Stimulated activated CD4-positive, alpha-beta T cell treated with anti-CD3 and anti-CD28 coated beads, TNF-alpha, amount 100 ng/mL, for 48 hours (primary cell): Measurements from ENCODE around the gene CACNA2D4.
A peak's percentile ranks its signal among the peaks of the same experiment; 100 is the strongest.
"Not testable (repeated sequence)": the region's sequence is repeated elsewhere in the genome, so short reads cannot be mapped to it uniquely, and the experiment has no call there.

Experiments used
- DNase-seq, 3 donors: peaks; one replicate each; pipeline ENCODE4 v3.0.0-alpha.2; 2020; ENCODE audit warnings: low read depth in 3 of 3

CACNA2D4 gene

DNA sequence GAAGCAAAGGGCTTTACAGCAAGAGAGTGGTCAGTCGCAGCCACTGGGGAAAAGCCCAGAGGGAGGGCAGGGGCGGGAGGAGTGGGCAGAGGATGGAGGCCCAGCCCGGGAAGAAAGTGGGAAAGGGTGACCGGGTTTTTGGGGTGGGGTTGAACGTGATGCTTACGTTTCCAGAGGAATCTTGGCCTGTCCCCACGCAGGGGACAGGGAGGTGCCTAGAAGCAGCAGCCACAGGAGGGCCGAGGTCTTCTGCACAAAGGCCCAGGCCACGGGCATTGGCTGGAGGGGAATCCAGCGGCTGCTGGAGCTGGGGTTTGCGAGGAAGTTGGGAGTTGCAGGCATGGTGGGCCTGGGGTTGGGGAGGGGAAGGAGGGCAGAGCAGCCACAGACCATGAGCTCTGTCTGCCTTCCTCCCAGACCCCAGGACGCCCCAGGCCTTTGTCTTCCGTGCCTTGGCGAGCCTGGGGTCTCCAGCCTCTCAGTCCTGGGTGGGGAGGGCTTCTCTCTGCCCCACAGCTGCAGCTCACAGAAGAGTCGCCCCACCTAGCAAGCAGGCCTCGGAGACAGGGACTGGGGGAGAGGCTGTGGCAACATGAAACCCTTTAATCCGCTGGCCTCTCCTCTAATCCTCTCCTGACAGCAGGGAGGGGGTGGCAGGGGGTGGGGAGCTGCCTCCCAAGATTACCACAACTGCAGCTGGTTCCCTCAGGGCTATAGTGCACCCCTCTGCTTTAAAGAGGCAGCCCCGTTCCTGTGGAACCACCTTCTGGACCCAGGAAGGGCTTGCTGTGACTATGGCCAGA lies at the start of gene CACNA2D4:
CACNA2D4 (minus strand) TSS at position 572 of the 803 bp plus-strand sequence; CDS start at position 393, 179 bp downstream.
- no peak for DNase-seq

GRCh38 chr12:1966561-1967226 lies 48.2 kb upstream of the CACNA2D4 start:
- no peak for DNase-seq

GRCh38 chr12:1965916-1966315 lies 47.5 kb upstream of the CACNA2D4 start:
- no peak for DNase-seq

GRCh38 chr12:1962051-1963020 lies 43.9 kb upstream of the CACNA2D4 start:
- DNase-seq, result no peak

GRCh38 chr12:1956716-1957115 lies 38.3 kb upstream of the CACNA2D4 start:
- no peak for DNase-seq

GRCh38 chr12:1949771-1950470 lies 31.5 kb upstream of the CACNA2D4 start:
- DNase-seq, result no peak

DNA sequence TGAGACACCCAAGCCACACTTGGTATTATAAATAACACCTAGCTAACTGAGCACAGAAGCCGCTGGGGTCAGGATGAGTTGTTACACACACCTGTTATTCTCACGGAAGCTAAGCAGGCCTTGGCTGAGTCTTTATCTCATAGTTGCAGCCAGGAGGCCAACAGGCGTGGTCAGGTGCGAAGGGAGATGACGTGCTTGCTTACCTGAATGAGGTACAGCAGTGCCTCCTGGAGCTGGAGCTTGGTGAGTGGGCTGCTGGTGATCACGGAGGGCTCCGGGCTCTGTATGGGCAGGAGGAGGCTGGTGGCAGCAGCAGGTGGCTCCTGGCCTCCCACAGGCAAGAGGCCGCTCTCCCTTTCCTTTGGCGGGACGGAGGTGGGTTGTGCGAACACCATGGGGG lies 30.4 kb upstream of the CACNA2D4 start:
- DNase-seq, result no peak

DNA sequence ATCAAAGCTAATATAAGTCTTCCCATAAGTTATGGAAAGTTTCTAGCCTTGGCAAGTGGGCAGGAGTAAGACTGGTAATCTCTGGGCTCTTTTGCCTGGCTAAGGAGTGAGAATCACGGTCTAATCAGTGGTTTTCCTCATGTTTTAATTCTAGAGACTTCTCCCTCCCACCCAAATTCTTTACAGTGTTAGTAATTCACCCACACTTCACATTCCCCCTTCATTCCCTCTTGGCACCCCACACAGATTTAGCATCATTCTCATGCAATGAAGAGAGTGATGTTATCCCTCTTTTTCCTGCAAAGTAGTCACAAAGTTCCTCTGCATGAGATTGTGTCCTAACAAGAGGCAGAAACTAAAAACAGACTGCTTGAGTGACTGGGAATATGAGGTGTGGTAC lies 28.6 kb upstream of the CACNA2D4 start:
- no peak for DNase-seq

GRCh38 chr12:1946296-1946695 lies 27.8 kb upstream of the CACNA2D4 start:
- DNase-seq, result no peak

- DNase-seq, result not testable (repeated sequence)
Observed at GRCh38 chr12:1945502-1945901, 27.1 kb upstream of the CACNA2D4 start.

DNA sequence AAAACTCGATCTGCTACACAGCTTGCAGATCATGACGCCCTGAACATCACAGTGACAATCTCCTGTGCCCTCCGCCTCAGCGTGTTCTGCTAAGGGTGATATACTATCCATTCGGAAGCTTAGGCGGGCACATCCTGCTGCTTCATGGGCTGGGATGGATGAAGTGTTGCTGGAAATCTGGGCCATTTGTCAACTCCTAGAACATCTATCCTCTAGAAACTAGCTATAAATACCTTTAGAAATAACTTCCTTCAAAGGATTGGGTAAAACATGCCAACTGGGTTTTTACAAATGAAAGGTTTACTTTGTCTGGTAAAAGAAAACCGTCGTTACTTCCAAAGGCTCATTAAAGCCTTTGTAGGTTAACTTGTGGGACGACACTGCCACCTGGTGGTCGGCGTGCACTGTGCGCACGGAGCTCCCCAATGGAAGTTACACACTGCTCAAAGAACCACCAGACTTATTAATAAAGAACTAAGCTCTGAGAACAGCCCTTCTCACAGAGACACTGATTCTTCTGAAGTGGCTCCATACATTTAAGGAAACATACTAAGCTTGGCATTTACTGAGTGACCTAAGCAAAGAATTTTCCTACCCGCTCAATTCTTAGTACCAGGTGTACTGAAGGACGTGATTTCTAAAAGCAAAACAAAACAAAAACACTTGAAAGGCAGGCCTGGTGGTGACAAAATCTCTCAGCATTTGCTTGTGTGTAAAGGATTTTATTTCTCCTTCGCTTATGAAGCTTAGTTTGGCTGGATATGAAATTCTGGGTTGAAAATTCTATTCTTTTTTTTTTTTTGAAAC lies 21.6 kb upstream of the CACNA2D4 start:
- DNase-seq, result peak; percentile 71 to 80 (median 78)

GRCh38 chr12:1939331-1939730 lies 20.9 kb upstream of the CACNA2D4 start:
- DNase-seq, result no peak

DNA sequence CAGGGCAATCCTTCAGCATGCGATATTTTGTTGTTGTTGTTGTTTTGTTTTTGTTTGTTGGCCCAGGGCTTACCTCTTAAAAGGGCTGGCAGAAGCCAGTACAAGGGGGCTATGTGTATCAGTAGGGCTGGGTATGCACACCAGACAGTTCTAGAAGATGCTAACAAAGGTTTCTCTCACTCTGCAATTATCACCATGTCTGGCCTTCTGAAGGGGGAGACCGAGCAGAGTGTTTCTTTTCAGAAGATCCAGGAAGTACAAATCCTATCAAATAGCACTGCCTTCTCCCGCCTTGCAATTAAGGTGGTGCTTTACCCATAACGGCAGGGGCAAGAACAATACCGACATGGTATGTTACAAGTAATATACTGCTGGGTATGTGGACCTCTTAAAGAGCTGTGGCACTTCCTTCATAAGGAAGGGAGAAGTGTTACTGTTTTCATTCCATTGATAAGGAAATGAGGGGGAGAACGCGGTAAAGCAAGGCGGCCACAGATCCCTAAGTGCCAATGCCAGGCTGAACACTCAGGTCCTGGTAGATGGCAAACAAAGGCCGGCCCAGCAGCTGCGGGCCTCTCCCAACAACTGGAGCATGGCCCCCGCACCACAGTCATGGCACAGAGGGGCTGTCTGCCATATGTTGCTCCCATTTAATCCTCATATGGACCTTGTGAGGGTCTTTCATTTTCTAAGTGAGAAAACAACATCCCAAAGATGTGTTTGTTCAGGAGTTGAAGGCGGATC lies 19.2 kb upstream of the CACNA2D4 start:
- DNase-seq, result no peak

GRCh38 chr12:1936406-1937320 lies 18.2 kb upstream of the CACNA2D4 start:
- DNase-seq, result no peak

GRCh38 chr12:1935700-1936378 lies 17.4 kb upstream of the CACNA2D4 start:
- DNase-seq, result no peak

DNA sequence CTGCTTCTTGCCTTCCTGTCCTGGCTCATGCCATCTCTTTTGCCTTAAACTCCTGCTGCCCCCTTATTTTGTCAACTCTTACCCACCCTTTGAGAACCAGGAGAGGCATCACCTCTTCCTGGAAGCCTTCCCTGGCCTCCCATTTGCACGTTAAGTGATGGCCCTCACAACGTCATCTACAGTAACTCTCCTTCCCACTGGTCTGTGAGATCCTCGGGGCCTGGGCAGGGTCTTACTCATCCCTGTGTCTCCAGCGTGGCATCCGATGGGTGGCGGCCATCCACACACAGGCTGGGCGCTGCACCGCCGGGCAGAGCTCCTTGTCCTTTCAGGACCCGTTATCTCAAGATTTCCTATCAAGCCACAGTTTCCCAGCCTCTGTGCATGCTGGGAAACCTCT lies 16.8 kb upstream of the CACNA2D4 start:
- DNase-seq, result no peak

- no peak for DNase-seq
Observed at GRCh38 chr12:1934831-1935230, 16.4 kb upstream of the CACNA2D4 start.

DNA sequence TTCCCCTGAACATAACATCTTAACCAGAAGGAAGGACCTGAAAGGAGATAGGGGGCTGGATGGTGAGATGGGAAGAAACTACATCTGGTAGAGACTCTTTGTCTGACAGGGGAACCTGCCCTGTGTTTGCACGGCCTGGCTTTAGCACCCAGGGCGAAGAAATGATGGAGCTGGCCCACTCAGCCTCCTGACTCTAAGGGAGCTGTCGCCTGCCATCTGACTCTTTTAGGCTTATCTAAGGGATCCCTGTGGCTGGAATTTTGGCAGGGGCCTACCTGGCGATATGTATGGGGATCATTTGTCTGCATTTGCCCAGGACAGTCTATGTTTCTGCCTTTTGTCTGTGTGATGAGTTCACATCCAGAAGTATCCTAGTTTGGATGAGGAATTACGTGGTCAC lies 15.6 kb upstream of the CACNA2D4 start:
- DNase-seq, result no peak
